ENCODE results near the gene ATXN7. TPM values are rescaled to one million over a fixed set of nuclear protein-coding genes. Genes with fewer than 3 reads are reported as not detected.

Gene ATXN7
- total and polyA plus RNA-seq, 5 donors from 2014 or later: 20.0 to 249 (median 25.3) TPM

- Mint-ChIP-seq H3K27ac (peak overlapping the region in 1 of 3 donors; percentile 30), H3K36me3 (peaks cover 28% of the 10 kb centered on the region), H3K4me3 (no peak overlapping the region), H3K27me3 (no peaks in the 10 kb centered on the region), H3K9me3 (no peaks in the 10 kb centered on the region), H3K4me1 (no peaks in the 10 kb centered on the region)
- H3K36me3 ChIP-seq (ENCODE audit: control insufficient read depth, insufficient read depth, low read length): peaks cover 28% of the 10 kb centered on the region
- DNase-seq (no peak), ATAC-seq (ENCODE audit: low read depth in 2 of 2) (no peak)
- no peaks in the 10 kb centered on the region for H3K27me3 ChIP-seq (ENCODE audit: control insufficient read depth, insufficient read depth, low read length)
- no peak overlapping the region for H3K4me3 ChIP-seq (ENCODE audit: low read depth, low read length)
- H3K9me3 ChIP-seq (ENCODE audit: control insufficient read depth in 2 of 2, low read length in 2 of 2): no peaks in the 10 kb centered on the region
- H3K27ac ChIP-seq (ENCODE audit: insufficient read depth, low read length, poor library complexity, severe bottlenecking): no peak overlapping the region
- no peaks in the 10 kb centered on the region for H3K4me1 ChIP-seq (ENCODE audit: control insufficient read depth, insufficient read depth, low read length, poor library complexity, severe bottlenecking)
Measured at GRCh38 chr3:63830526-63830925, 33.1 kb upstream of the ATXN7 start.

GRCh38 chr3:63832395-63832794 is 31.3 kb upstream of the ATXN7 start:
- Histone ChIP-seq H3K9me3 (ENCODE audit: control insufficient read depth in 2 of 2, low read length in 2 of 2) (no peaks in the 10 kb centered on the region), H3K36me3 (ENCODE audit: control insufficient read depth, insufficient read depth, low read length) (peaks cover 38% of the 10 kb centered on the region), H3K4me3 (ENCODE audit: low read depth, low read length) (no peak overlapping the region), H3K27me3 (ENCODE audit: control insufficient read depth, insufficient read depth, low read length) (no peaks in the 10 kb centered on the region), H3K4me1 (ENCODE audit: control insufficient read depth, insufficient read depth, low read length, poor library complexity, severe bottlenecking) (no peaks in the 10 kb centered on the region), H3K27ac (ENCODE audit: insufficient read depth, low read length, poor library complexity, severe bottlenecking) (no peak overlapping the region)
- Mint-ChIP-seq H3K36me3 (peaks cover 34% of the 10 kb centered on the region), H3K27me3 (no peaks in the 10 kb centered on the region), H3K27ac (no peak overlapping the region), H3K4me1 (no peaks in the 10 kb centered on the region), H3K4me3 (no peak overlapping the region), H3K9me3 (no peaks in the 10 kb centered on the region)
- DNase-seq: no peak
- ATAC-seq (ENCODE audit: low read depth in 2 of 2): no peak

- Mint-ChIP-seq H3K9me3 (peaks cover 0 to 4% (median 3%) of the 10 kb centered on the region in 7 donors), H3K36me3 (peaks cover 12% of the 10 kb centered on the region), H3K27me3 (no peaks in the 10 kb centered on the region), H3K27ac (peak overlapping the region in 1 of 3 donors; percentile 4), H3K4me1 (peaks cover 3 to 13% (median 10%) of the 10 kb centered on the region in 4 donors), H3K4me3 (no peak overlapping the region)
- no peak overlapping the region for H3K4me3 ChIP-seq (ENCODE audit: low read depth, low read length)
- peaks cover under 1% of the 10 kb centered on the region for H3K36me3 ChIP-seq (ENCODE audit: control insufficient read depth, insufficient read depth, low read length)
- H3K4me1 ChIP-seq (ENCODE audit: control insufficient read depth, insufficient read depth, low read length, poor library complexity, severe bottlenecking): no peaks in the 10 kb centered on the region
- H3K27me3 ChIP-seq (ENCODE audit: control insufficient read depth, insufficient read depth, low read length): no peaks in the 10 kb centered on the region
- ATAC-seq (ENCODE audit: low read depth in 2 of 2) (no peak), DNase-seq (no peak)
- H3K9me3 ChIP-seq (ENCODE audit: control insufficient read depth in 2 of 2, low read length in 2 of 2): no peaks in the 10 kb centered on the region
- H3K27ac ChIP-seq (ENCODE audit: insufficient read depth, low read length, poor library complexity, severe bottlenecking): no peak overlapping the region
Measured at GRCh38 chr3:63841704-63842103, 22.0 kb upstream of the ATXN7 start.

- no peak for DNase-seq
- Mint-ChIP-seq H3K9me3 (peaks cover 0 to 4% (median 3%) of the 10 kb centered on the region in 7 donors), H3K27me3 (no peaks in the 10 kb centered on the region), H3K36me3 (peaks cover 12% of the 10 kb centered on the region), H3K4me1 (peaks cover 3 to 13% (median 10%) of the 10 kb centered on the region in 4 donors), H3K27ac (no peak overlapping the region), H3K4me3 (no peak overlapping the region)
- Histone ChIP-seq H3K9me3 (ENCODE audit: control insufficient read depth in 2 of 2, low read length in 2 of 2) (no peaks in the 10 kb centered on the region), H3K27me3 (ENCODE audit: control insufficient read depth, insufficient read depth, low read length) (no peaks in the 10 kb centered on the region), H3K4me1 (ENCODE audit: control insufficient read depth, insufficient read depth, low read length, poor library complexity, severe bottlenecking) (no peaks in the 10 kb centered on the region), H3K36me3 (ENCODE audit: control insufficient read depth, insufficient read depth, low read length) (no peaks in the 10 kb centered on the region), H3K4me3 (ENCODE audit: low read depth, low read length) (no peak overlapping the region), H3K27ac (ENCODE audit: insufficient read depth, low read length, poor library complexity, severe bottlenecking) (no peak overlapping the region)
- no peak for ATAC-seq (ENCODE audit: low read depth in 2 of 2)
Measured at GRCh38 chr3:63842127-63842526, 21.5 kb upstream of the ATXN7 start.

GRCh38 chr3:63845215-63845614 is 18.5 kb upstream of the ATXN7 start:
- DNase-seq (no peak), ATAC-seq (ENCODE audit: low read depth in 2 of 2) (no peak)
- no peaks in the 10 kb centered on the region for H3K9me3 ChIP-seq (ENCODE audit: control insufficient read depth in 2 of 2, low read length in 2 of 2)
- H3K27me3 Mint-ChIP-seq: no peaks in the 10 kb centered on the region
- H3K9me3 Mint-ChIP-seq: peaks cover 0 to 4% (median 3%) of the 10 kb centered on the region in 7 donors
- H3K4me1 ChIP-seq (ENCODE audit: control insufficient read depth, insufficient read depth, low read length, poor library complexity, severe bottlenecking): no peaks in the 10 kb centered on the region
- H3K27ac Mint-ChIP-seq: no peak overlapping the region
- H3K27me3 ChIP-seq (ENCODE audit: control insufficient read depth, insufficient read depth, low read length): no peaks in the 10 kb centered on the region
- H3K4me3 ChIP-seq (ENCODE audit: low read depth, low read length): no peak overlapping the region
- no peaks in the 10 kb centered on the region for H3K36me3 ChIP-seq (ENCODE audit: control insufficient read depth, insufficient read depth, low read length)
- H3K4me1 Mint-ChIP-seq: peaks cover 13 to 17% (median 14%) of the 10 kb centered on the region in 4 donors
- H3K27ac ChIP-seq (ENCODE audit: insufficient read depth, low read length, poor library complexity, severe bottlenecking): no peak overlapping the region
- peaks cover 12% of the 10 kb centered on the region for H3K36me3 Mint-ChIP-seq
- no peak overlapping the region for H3K4me3 Mint-ChIP-seq

GRCh38 chr3:63847718-63848450 is 15.8 kb upstream of the ATXN7 start:
- Histone ChIP-seq H3K4me1 (ENCODE audit: control insufficient read depth, insufficient read depth, low read length, poor library complexity, severe bottlenecking) (no peaks in the 10 kb centered on the region), H3K27ac (ENCODE audit: insufficient read depth, low read length, poor library complexity, severe bottlenecking) (no peak overlapping the region), H3K27me3 (ENCODE audit: control insufficient read depth, insufficient read depth, low read length) (no peaks in the 10 kb centered on the region), H3K9me3 (ENCODE audit: control insufficient read depth in 2 of 2, low read length in 2 of 2) (no peaks in the 10 kb centered on the region), H3K36me3 (ENCODE audit: control insufficient read depth, insufficient read depth, low read length) (no peaks in the 10 kb centered on the region), H3K4me3 (ENCODE audit: low read depth, low read length) (no peak overlapping the region)
- Mint-ChIP-seq H3K4me1 (peaks cover 15 to 37% (median 21%) of the 10 kb centered on the region in 4 donors), H3K27ac (no peak overlapping the region), H3K36me3 (peaks cover 19% of the 10 kb centered on the region), H3K9me3 (peaks cover 0 to 3% (median 0%) of the 10 kb centered on the region in 7 donors), H3K27me3 (no peaks in the 10 kb centered on the region), H3K4me3 (no peak overlapping the region)
- no peak for ATAC-seq (ENCODE audit: low read depth in 2 of 2)
- DNase-seq: no peak

GRCh38 chr3:63849175-63849574 is 14.5 kb upstream of the ATXN7 start:
- Histone ChIP-seq H3K9me3 (ENCODE audit: control insufficient read depth in 2 of 2, low read length in 2 of 2) (no peaks in the 10 kb centered on the region), H3K4me1 (ENCODE audit: control insufficient read depth, insufficient read depth, low read length, poor library complexity, severe bottlenecking) (no peaks in the 10 kb centered on the region), H3K27me3 (ENCODE audit: control insufficient read depth, insufficient read depth, low read length) (no peaks in the 10 kb centered on the region), H3K36me3 (ENCODE audit: control insufficient read depth, insufficient read depth, low read length) (no peaks in the 10 kb centered on the region), H3K4me3 (ENCODE audit: low read depth, low read length) (no peak overlapping the region), H3K27ac (ENCODE audit: insufficient read depth, low read length, poor library complexity, severe bottlenecking) (no peak overlapping the region)
- Mint-ChIP-seq H3K4me1 (peaks cover 15 to 31% (median 19%) of the 10 kb centered on the region in 4 donors), H3K27me3 (no peaks in the 10 kb centered on the region), H3K9me3 (no peaks in the 10 kb centered on the region), H3K4me3 (no peak overlapping the region), H3K27ac (no peak overlapping the region), H3K36me3 (peaks cover 16% of the 10 kb centered on the region)
- DNase-seq (no peak), ATAC-seq (ENCODE audit: low read depth in 2 of 2) (no peak)

GRCh38 chr3:63851287-63851686 is 12.4 kb upstream of the ATXN7 start:
- DNase-seq (no peak), ATAC-seq (ENCODE audit: low read depth in 2 of 2) (no peak)
- Histone ChIP-seq H3K4me1 (ENCODE audit: control insufficient read depth, insufficient read depth, low read length, poor library complexity, severe bottlenecking) (no peaks in the 10 kb centered on the region), H3K9me3 (ENCODE audit: control insufficient read depth in 2 of 2, low read length in 2 of 2) (no peaks in the 10 kb centered on the region), H3K4me3 (ENCODE audit: low read depth, low read length) (no peak overlapping the region), H3K27me3 (ENCODE audit: control insufficient read depth, insufficient read depth, low read length) (no peaks in the 10 kb centered on the region), H3K27ac (ENCODE audit: insufficient read depth, low read length, poor library complexity, severe bottlenecking) (no peak overlapping the region), H3K36me3 (ENCODE audit: control insufficient read depth, insufficient read depth, low read length) (no peaks in the 10 kb centered on the region)
- Mint-ChIP-seq H3K4me1 (peaks cover 15 to 40% (median 25%) of the 10 kb centered on the region in 4 donors), H3K27me3 (no peaks in the 10 kb centered on the region), H3K9me3 (no peaks in the 10 kb centered on the region), H3K4me3 (no peak overlapping the region), H3K36me3 (peaks cover 16% of the 10 kb centered on the region), H3K27ac (no peak overlapping the region)
